ENCODE results near the gene EFL1.

Gene EFL1

GRCh38 chr15:82124331-82125263, 137.9 kb downstream of the EFL1 start:
- no peak for DNase-seq (ENCODE audit: low spot score)

- DNase-seq (ENCODE audit: low spot score), result no peak
These were observed 139.7 kb downstream of the EFL1 start for GRCh38 chr15:82122746-82123400.

DNA sequence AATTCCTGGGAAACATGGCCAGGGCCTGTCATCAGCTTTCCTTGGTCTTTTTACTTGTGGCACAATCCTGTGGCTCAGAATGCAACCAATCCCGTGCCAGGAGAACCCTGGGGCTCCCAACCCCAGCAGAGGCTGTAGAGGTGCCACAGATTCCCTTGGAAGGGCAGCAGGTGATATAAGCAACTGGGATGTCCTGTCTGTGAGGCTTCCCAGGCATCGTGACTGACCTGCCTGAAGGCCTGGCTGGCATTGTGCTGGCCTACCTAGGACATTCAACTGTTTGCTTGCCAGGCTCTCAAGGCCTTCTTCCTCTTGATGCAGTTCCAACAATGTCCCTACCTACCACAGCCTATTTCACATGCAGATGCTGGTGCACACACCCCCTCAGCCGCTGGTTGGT, 144.5 kb downstream of the EFL1 start:
- no peak for DNase-seq (ENCODE audit: low spot score)

GRCh38 chr15:82117296-82117695, 145.2 kb downstream of the EFL1 start:
- DNase-seq (ENCODE audit: low spot score), result no peak

GRCh38 chr15:82114660-82115059, 147.9 kb downstream of the EFL1 start:
- DNase-seq (ENCODE audit: low spot score), result no peak

DNA sequence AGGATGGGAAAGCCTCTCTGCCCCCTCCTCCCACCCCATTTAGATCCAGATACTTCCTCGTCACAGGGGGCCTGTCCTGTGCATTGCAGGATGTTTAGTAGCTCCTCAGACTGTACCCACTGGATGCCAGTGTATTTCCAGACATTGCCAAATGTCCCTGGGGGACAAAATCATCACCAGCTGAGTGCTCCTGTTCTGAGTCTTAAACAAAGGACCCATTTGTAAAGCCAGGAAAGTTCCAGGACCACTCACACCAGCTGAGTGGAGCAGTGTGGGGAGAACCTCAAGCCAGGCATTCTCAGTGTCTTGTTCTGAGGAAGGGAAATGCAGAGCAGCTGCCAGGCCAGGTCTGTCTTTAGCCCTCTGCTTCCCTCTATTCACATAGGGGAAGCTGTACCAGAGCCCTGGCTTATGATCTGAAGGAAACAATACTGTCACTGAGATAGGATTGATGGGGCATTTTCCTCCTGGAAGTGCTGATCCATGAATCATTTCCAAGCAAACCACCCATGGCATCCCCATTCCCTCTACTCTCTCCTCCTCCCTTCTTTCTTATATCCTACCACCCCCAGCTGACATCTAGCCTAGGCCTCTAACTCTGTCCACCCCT, 149.3 kb downstream of the EFL1 start:
- DNase-seq (ENCODE audit: low spot score), result no peak

- no peak for DNase-seq (ENCODE audit: low spot score)
These were observed 150.6 kb downstream of the EFL1 start for GRCh38 chr15:82111918-82112317.

- no peak for DNase-seq (ENCODE audit: low spot score)
These were observed 152.4 kb downstream of the EFL1 start for GRCh38 chr15:82110144-82110543.

- no peak for DNase-seq (ENCODE audit: low spot score)
These were observed 153.9 kb downstream of the EFL1 start for GRCh38 chr15:82108489-82109078.

DNA sequence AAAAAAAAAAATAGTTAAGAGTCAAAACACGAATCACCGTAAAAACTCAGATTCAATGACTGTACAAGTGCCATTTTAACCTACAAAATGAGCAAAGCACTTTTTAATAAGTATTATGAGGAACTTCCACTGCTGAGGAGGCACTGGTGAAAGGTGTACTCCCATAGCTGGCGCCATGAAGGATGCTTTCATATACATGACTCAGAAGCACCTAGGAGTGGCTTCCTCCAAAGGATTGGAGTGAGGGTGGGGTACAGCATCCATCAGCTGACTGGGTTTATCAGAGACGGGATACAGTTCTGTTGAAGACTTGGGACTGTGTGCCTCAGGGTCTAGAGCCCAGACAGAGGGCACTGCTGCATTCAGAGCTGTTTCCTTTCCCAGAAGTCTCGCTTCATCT, 155.9 kb downstream of the EFL1 start:
- no peak for DNase-seq (ENCODE audit: low spot score)

DNA sequence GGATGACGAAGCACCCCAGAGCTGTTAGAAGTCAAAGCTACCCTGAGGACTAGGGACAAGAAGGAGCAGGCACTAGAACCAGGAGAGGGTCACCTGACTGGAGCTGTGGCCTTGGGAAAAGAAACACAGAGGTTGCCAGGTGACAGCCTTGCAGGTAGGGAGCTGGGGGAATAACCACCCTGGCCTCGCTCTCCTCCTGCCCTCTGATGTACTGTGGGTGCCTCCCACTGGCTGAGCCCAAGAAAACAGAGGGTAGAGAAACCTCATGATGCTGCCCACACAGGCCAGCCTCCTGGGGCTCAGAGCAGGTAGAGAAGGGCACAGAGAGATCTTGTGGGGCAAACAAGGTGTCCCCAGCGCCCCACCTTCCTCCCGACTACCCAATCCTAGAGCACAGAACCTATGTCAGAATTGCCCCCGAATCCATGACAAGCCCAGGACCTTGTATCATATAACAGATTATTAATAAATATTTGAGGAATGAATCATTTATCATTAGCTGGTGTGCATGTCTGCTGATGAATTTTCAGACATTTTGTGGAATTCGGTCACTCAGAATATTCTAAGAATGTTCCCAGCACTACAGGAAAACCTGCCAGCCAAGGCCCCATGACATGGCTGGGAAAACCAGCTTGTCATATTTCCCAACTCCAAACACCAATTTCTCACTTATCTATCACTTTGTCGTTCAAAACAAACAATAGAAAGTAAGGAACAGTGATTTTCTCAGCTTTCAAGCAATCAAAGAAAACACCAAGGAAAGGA, 156.9 kb downstream of the EFL1 start:
- DNase-seq (ENCODE audit: low spot score), result no peak

GRCh38 chr15:82103468-82103867, 159.1 kb downstream of the EFL1 start:
- no peak for DNase-seq (ENCODE audit: low spot score)

- no peak for DNase-seq (ENCODE audit: low spot score)
These were observed 162.2 kb downstream of the EFL1 start for GRCh38 chr15:82100111-82100929.

- no peak for DNase-seq (ENCODE audit: low spot score)
These were observed 163.9 kb downstream of the EFL1 start for GRCh38 chr15:82098674-82099073.

- no peak for DNase-seq (ENCODE audit: low spot score)
These were observed 166.7 kb downstream of the EFL1 start for GRCh38 chr15:82095803-82096202.

DNA sequence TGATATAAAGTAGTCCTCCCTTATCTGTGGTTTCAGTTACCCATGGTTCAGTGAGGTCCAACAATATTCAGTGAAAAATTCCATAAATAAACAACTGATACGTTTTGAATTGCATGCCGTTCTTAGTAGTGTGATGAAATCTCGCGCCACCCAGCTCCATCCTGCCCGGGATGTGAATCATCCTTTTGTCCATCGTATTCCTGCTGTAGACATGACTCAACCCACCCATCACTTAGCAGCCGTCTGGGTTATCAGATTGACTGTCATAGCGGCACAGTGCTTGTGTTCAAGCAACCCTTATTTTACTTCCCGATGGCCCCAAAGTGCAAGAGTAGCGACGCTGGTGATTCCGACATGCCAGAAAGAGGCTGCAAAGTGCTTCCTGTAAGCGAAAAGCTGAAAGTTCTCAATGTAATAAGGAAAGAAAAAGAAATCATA, 168.7 kb downstream of the EFL1 start:
- no peak for DNase-seq (ENCODE audit: low spot score)

- DNase-seq (ENCODE audit: low spot score), result no peak
These were observed 169.2 kb downstream of the EFL1 start for GRCh38 chr15:82093325-82093724.

- no peak for DNase-seq (ENCODE audit: low spot score)
These were observed 170.8 kb downstream of the EFL1 start for GRCh38 chr15:82091636-82092140.

DNA sequence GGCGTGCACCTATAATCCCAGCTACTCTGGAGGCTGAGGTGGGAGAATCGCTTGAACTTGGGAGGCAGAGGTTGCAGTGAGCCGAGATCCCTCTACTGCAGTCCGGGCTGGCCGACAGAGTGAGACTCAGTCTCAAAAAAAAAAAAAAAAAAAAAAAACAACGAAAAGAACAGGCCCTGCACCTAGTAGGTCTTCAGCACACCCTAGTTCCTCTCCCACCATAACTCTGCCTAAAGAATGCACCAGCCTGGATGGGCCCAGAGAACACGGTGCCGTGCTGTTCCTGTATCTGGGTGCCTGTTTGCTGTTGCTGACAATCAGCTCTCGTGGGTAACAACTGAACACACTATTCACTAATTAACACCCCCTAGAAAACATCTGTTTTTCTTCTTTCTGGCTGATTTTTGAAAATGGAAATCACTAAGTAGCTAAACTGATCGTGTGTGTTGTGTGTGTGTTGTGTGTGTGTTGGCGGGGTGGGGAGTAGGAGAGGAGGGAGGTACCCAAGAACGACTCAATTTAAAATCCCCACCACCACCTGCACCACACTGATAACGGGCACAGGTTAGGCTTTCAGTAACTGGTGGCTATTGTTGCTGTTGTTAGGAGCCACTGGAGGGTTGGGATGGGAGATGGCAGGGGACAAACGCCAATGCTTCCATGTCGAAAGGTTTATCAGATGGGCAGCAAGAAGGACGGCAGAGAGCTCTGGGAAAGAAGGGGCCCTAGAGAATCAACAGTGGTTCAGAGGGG, 176.1 kb downstream of the EFL1 start:
- no peak for DNase-seq (ENCODE audit: low spot score)

Measured in left forelimb (tissue), 1 donor.